IPS DF 6.9 (cell line): ENCODE measurements around the gene USH1C.

Experiments used
- DNase-seq: peaks from one replicate; pipeline ENCODE4 v3.0.0-alpha.2; 2013; ENCODE audit warnings: low read depth, low spot score
- H3K27ac ChIP-seq: one replicate; pipeline ENCODE4 v1.5.1; 2013; ENCODE audit warnings: low read length, control low read depth
- H3K27me3 ChIP-seq: 2 replicates; pipeline ENCODE4 v1.6.1; 2013; ENCODE audit warnings: mild to moderate bottlenecking, low read length; ENCODE audit not compliant: control insufficient read depth, insufficient read depth
- H3K36me3 ChIP-seq: 2 replicates; pipeline ENCODE4 v1.6.1; 2013; ENCODE audit warnings: low read length; ENCODE audit not compliant: control insufficient read depth, insufficient read depth
- H3K4me1 ChIP-seq: 2 replicates; pipeline ENCODE4 v1.6.1; 2013; ENCODE audit warnings: low read length; ENCODE audit not compliant: control insufficient read depth, insufficient read depth
- H3K4me3 ChIP-seq: 2 replicates; pipeline ENCODE4 v1.5.1; 2013; ENCODE audit warnings: mild to moderate bottlenecking, low read length
- H3K9me3 ChIP-seq: 2 replicates; pipeline ENCODE4 v1.6.1; 2013; ENCODE audit warnings: low read length, inconsistent platforms; ENCODE audit not compliant: control insufficient read depth, insufficient read depth
- WGBS: extraction: QIAGEN DNeasy Blood & Tissue Kit; methylation state at CpG from one replicate; pipeline ENCODE4 v1.1.7; 2013; ENCODE audit warnings: mixed read lengths, missing lambda C conversion rate; ENCODE audit not compliant: insufficient read length, insufficient coverage; 5-methylcytosine and 5-hydroxymethylcytosine counted together

The USH1C gene

DNA sequence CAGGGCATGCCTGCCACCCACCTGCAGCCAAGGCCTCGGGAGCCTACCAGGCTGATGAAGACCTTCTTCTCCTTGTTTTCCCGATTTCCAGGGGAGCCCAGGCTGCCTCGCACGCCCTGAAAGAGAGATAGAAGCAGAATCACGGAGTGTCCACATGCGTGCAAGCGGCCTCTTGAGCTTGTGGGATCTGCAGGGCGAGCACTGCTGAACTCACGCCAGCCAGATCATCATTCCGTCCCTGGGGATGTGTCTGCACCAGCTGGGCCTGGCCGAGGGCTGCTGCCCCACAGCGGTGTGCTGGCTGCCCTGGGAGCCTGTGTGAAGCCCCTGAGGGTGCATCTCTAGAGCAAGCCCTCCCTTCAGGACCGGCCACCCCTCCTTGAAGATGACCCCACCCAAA lies 17.9 kb downstream of the USH1C start:
- Histone ChIP-seq H3K27me3 (no peaks in the 10 kb centered on the region), H3K36me3 (no peaks in the 10 kb centered on the region), H3K27ac (no peak overlapping the region), H3K4me3 (no peak overlapping the region), H3K9me3 (no peaks in the 10 kb centered on the region), H3K4me1 (no peaks in the 10 kb centered on the region)
- no peak for DNase-seq
- WGBS: no CpG with 5 or more reads among the region's 13 CpGs

- no CpG with 5 or more reads among the region's 4 CpGs for WGBS
- no peaks in the 10 kb centered on the region for H3K9me3 ChIP-seq
- no peak overlapping the region for H3K4me3 ChIP-seq
- no peak overlapping the region for H3K27ac ChIP-seq
- H3K36me3 ChIP-seq: no peaks in the 10 kb centered on the region
- DNase-seq: no peak
- no peaks in the 10 kb centered on the region for H3K27me3 ChIP-seq
- H3K4me1 ChIP-seq: no peaks in the 10 kb centered on the region
These were observed 18.6 kb downstream of the USH1C start for GRCh38 chr11:17525570-17525969.

DNA sequence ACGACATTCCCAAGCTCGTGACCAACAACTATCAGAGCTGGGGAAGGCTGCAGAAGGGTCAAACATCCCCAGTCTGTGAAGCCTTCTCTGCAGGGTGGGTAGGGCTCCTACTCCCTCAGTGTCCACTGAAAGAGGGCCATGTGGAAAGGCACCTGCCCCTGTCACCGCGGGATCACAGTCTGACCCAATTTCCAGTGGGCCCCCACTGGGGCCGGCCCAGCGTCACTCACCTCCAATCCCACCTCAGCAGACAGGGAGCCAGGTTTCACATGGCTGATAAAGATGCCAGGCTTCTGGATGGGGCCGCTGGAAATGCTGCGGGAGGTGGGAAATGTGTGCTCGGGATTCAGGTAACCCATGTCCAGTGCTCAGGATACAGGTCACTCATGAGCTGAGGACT lies 20.0 kb downstream of the USH1C start:
- H3K36me3 ChIP-seq: no peaks in the 10 kb centered on the region

GRCh38 chr11:17522655-17523054 lies 21.6 kb downstream of the USH1C start:
- no CpG with 5 or more reads among the region's 17 CpGs for WGBS
- Histone ChIP-seq H3K4me1 (peaks cover 2% of the 10 kb centered on the region; the same call in 1 of the 2 replicates), H3K9me3 (no peaks in the 10 kb centered on the region), H3K36me3 (no peaks in the 10 kb centered on the region), H3K4me3 (no peak overlapping the region), H3K27ac (no peak overlapping the region), H3K27me3 (no peaks in the 10 kb centered on the region)
- no peak for DNase-seq

More for the DNA sequence above, 20.0 kb downstream of the USH1C start:
- DNase-seq: no peak
- WGBS: no CpG with 5 or more reads among the region's 9 CpGs
- H3K9me3 ChIP-seq: no peaks in the 10 kb centered on the region
- no peaks in the 10 kb centered on the region for H3K27me3 ChIP-seq
- H3K4me3 ChIP-seq: no peak overlapping the region
- no peaks in the 10 kb centered on the region for H3K4me1 ChIP-seq
- no peak overlapping the region for H3K27ac ChIP-seq

GRCh38 chr11:17521106-17521900 lies 22.9 kb downstream of the USH1C start:
- Histone ChIP-seq H3K4me3 (no peak overlapping the region), H3K36me3 (no peaks in the 10 kb centered on the region), H3K27me3 (no peaks in the 10 kb centered on the region), H3K9me3 (no peaks in the 10 kb centered on the region), H3K4me1 (peaks cover 2% of the 10 kb centered on the region; the same call in 1 of the 2 replicates), H3K27ac (no peak overlapping the region)
- WGBS: no CpG with 5 or more reads among the region's 11 CpGs
- DNase-seq: no peak

GRCh38 chr11:17519061-17519885 lies 24.9 kb downstream of the USH1C start:
- H3K27me3 ChIP-seq: no peaks in the 10 kb centered on the region
- H3K9me3 ChIP-seq: no peaks in the 10 kb centered on the region
- no peak for DNase-seq
- no peak overlapping the region for H3K27ac ChIP-seq
- WGBS: no CpG with 5 or more reads among the region's 7 CpGs
- no peaks in the 10 kb centered on the region for H3K36me3 ChIP-seq
- H3K4me3 ChIP-seq: no peak overlapping the region
- peaks cover 2% of the 10 kb centered on the region; the same call in 1 of the 2 replicates for H3K4me1 ChIP-seq

DNA sequence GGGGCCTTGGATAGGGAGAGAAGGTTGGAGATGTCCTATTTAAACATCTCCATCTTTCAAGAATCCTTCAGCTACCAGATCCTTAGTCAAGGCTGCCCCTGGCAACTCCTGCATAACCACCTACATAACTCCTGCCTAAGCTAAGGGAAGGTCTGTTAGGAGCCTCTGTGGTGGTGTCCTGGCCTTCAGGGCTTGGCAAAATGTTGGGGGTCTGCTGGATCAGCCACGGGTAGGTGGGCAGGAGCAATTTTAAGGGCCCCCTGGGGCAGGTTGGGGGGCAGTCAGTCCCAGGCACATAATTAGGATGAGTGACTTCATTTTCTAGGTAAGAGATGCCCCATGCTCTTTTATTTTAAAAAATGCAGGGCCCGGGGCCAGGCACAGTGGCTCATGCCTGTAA lies 25.9 kb downstream of the USH1C start:
- H3K4me3 ChIP-seq: no peak overlapping the region
- no peaks in the 10 kb centered on the region for H3K27me3 ChIP-seq
- H3K36me3 ChIP-seq: no peaks in the 10 kb centered on the region
- H3K27ac ChIP-seq: no peak overlapping the region
- no peak for DNase-seq
- H3K9me3 ChIP-seq: no peaks in the 10 kb centered on the region
- peaks cover 2% of the 10 kb centered on the region; the same call in 1 of the 2 replicates for H3K4me1 ChIP-seq
- WGBS: no CpG with 5 or more reads among the region's 2 CpGs

GRCh38 chr11:17517186-17517585 lies 27.0 kb downstream of the USH1C start:
- no CpG with 5 or more reads among the region's 10 CpGs for WGBS
- Histone ChIP-seq H3K27me3 (no peaks in the 10 kb centered on the region), H3K4me1 (peaks cover 2% of the 10 kb centered on the region; the same call in 1 of the 2 replicates), H3K36me3 (no peaks in the 10 kb centered on the region), H3K9me3 (no peaks in the 10 kb centered on the region), H3K4me3 (no peak overlapping the region), H3K27ac (no peak overlapping the region)
- DNase-seq: no peak

GRCh38 chr11:17516551-17517150 lies 27.6 kb downstream of the USH1C start:
- Histone ChIP-seq H3K4me1 (peaks cover 2% of the 10 kb centered on the region; the same call in 1 of the 2 replicates), H3K27me3 (no peaks in the 10 kb centered on the region), H3K27ac (no peak overlapping the region), H3K36me3 (no peaks in the 10 kb centered on the region), H3K4me3 (no peak overlapping the region), H3K9me3 (no peaks in the 10 kb centered on the region)
- no peak for DNase-seq
- no CpG with 5 or more reads among the region's 7 CpGs for WGBS

GRCh38 chr11:17515443-17516176 lies 28.6 kb downstream of the USH1C start:
- no peak overlapping the region for H3K4me3 ChIP-seq
- H3K9me3 ChIP-seq: no peaks in the 10 kb centered on the region
- H3K4me1 ChIP-seq: peaks cover 2% of the 10 kb centered on the region; the same call in 1 of the 2 replicates
- WGBS: no CpG with 5 or more reads among the region's 5 CpGs
- no peak for DNase-seq
- H3K27ac ChIP-seq: no peak overlapping the region
- no peaks in the 10 kb centered on the region for H3K36me3 ChIP-seq
- H3K27me3 ChIP-seq: no peaks in the 10 kb centered on the region
